ENCODE data around the gene ADGRF5.
"Not testable (repeated sequence)": the region's sequence is repeated elsewhere in the genome, so short reads cannot be mapped to it uniquely, and the experiment has no call there.

The ADGRF5 gene

GRCh38 chr6:46879003-46879402 is 42.7 kb downstream of the ADGRF5 start:
- peaks cover 4% of the 10 kb centered on the region for H3K4me1 ChIP-seq (ENCODE audit: control insufficient read depth, insufficient read depth, low read length)
- H3K36me3 ChIP-seq (ENCODE audit: control insufficient read depth, insufficient read depth, low read length), result no peaks in the 10 kb centered on the region
- H3K4me3 ChIP-seq (ENCODE audit: low read length), result no peak overlapping the region
- no peaks in the 10 kb centered on the region for H3K27me3 ChIP-seq (ENCODE audit: control insufficient read depth, insufficient read depth, low read length)
- H3K9me3 ChIP-seq (ENCODE audit: control insufficient read depth, low read length), result no peaks in the 10 kb centered on the region
- H3K9ac ChIP-seq (ENCODE audit: low read length), result no peak overlapping the region

- Histone ChIP-seq H3K4me1 (ENCODE audit: control insufficient read depth, insufficient read depth, low read length) (peaks cover 4% of the 10 kb centered on the region), H3K27me3 (ENCODE audit: control insufficient read depth, insufficient read depth, low read length) (no peaks in the 10 kb centered on the region), H3K9me3 (ENCODE audit: control insufficient read depth, low read length) (no peaks in the 10 kb centered on the region), H3K4me3 (ENCODE audit: low read length) (no peak overlapping the region), H3K36me3 (ENCODE audit: control insufficient read depth, insufficient read depth, low read length) (no peaks in the 10 kb centered on the region), H3K9ac (ENCODE audit: low read length) (no peak overlapping the region)
These were observed 45.6 kb downstream of the ADGRF5 start for GRCh38 chr6:46876126-46876525.

- H3K9me3 ChIP-seq (ENCODE audit: control insufficient read depth, low read length), result no peaks in the 10 kb centered on the region
- no peak overlapping the region for H3K9ac ChIP-seq (ENCODE audit: low read length)
- no peaks in the 10 kb centered on the region for H3K4me1 ChIP-seq (ENCODE audit: control insufficient read depth, insufficient read depth, low read length)
- no peaks in the 10 kb centered on the region for H3K36me3 ChIP-seq (ENCODE audit: control insufficient read depth, insufficient read depth, low read length)
- no peak overlapping the region for H3K4me3 ChIP-seq (ENCODE audit: low read length)
- no peaks in the 10 kb centered on the region for H3K27me3 ChIP-seq (ENCODE audit: control insufficient read depth, insufficient read depth, low read length)
These were observed 54.3 kb downstream of the ADGRF5 start for GRCh38 chr6:46867411-46867810.

GRCh38 chr6:46865221-46865620 is 56.5 kb downstream of the ADGRF5 start:
- Histone ChIP-seq H3K9me3 (ENCODE audit: control insufficient read depth, low read length) (no peaks in the 10 kb centered on the region), H3K36me3 (ENCODE audit: control insufficient read depth, insufficient read depth, low read length) (no peaks in the 10 kb centered on the region), H3K27me3 (ENCODE audit: control insufficient read depth, insufficient read depth, low read length) (no peaks in the 10 kb centered on the region), H3K9ac (ENCODE audit: low read length) (no peak overlapping the region), H3K4me1 (ENCODE audit: control insufficient read depth, insufficient read depth, low read length) (no peaks in the 10 kb centered on the region), H3K4me3 (ENCODE audit: low read length) (no peak overlapping the region)

- Histone ChIP-seq H3K9ac (ENCODE audit: low read length) (no peak overlapping the region), H3K27me3 (ENCODE audit: control insufficient read depth, insufficient read depth, low read length) (no peaks in the 10 kb centered on the region), H3K9me3 (ENCODE audit: control insufficient read depth, low read length) (no peaks in the 10 kb centered on the region), H3K4me1 (ENCODE audit: control insufficient read depth, insufficient read depth, low read length) (no peaks in the 10 kb centered on the region), H3K36me3 (ENCODE audit: control insufficient read depth, insufficient read depth, low read length) (no peaks in the 10 kb centered on the region), H3K4me3 (ENCODE audit: low read length) (no peak overlapping the region)
These were observed 57.9 kb downstream of the ADGRF5 start for GRCh38 chr6:46863791-46864190.

- Histone ChIP-seq H3K4me3 (ENCODE audit: low read length) (no peak overlapping the region), H3K4me1 (ENCODE audit: control insufficient read depth, insufficient read depth, low read length) (no peaks in the 10 kb centered on the region), H3K9ac (ENCODE audit: low read length) (no peak overlapping the region), H3K27me3 (ENCODE audit: control insufficient read depth, insufficient read depth, low read length) (no peaks in the 10 kb centered on the region), H3K9me3 (ENCODE audit: control insufficient read depth, low read length) (no peaks in the 10 kb centered on the region), H3K36me3 (ENCODE audit: control insufficient read depth, insufficient read depth, low read length) (no peaks in the 10 kb centered on the region)
These were observed 59.4 kb downstream of the ADGRF5 start for GRCh38 chr6:46862381-46862780.

- H3K27me3 ChIP-seq (ENCODE audit: control insufficient read depth, insufficient read depth, low read length); H3K9me3 ChIP-seq (ENCODE audit: control insufficient read depth, low read length): not testable (repeated sequence)
These were observed 65.8 kb downstream of the ADGRF5 start for GRCh38 chr6:46855966-46856365.

GRCh38 chr6:46851576-46851975 is 70.2 kb downstream of the ADGRF5 start:
- not testable (repeated sequence) for H3K36me3 ChIP-seq (ENCODE audit: control insufficient read depth, insufficient read depth, low read length); H3K4me3 ChIP-seq (ENCODE audit: low read length); H3K27me3 ChIP-seq (ENCODE audit: control insufficient read depth, insufficient read depth, low read length); H3K9ac ChIP-seq (ENCODE audit: low read length); H3K9me3 ChIP-seq (ENCODE audit: control insufficient read depth, low read length)
- H3K4me1 ChIP-seq (ENCODE audit: control insufficient read depth, insufficient read depth, low read length), result peaks cover 11% of the 10 kb centered on the region

More at GRCh38 chr6:46855966-46856365, 65.8 kb downstream of the ADGRF5 start:
- not testable (repeated sequence) for H3K36me3 ChIP-seq (ENCODE audit: control insufficient read depth, insufficient read depth, low read length); H3K4me1 ChIP-seq (ENCODE audit: control insufficient read depth, insufficient read depth, low read length); H3K4me3 ChIP-seq (ENCODE audit: low read length); H3K9ac ChIP-seq (ENCODE audit: low read length)

- Histone ChIP-seq H3K4me3 (ENCODE audit: low read length) (no peak overlapping the region), H3K36me3 (ENCODE audit: control insufficient read depth, insufficient read depth, low read length) (no peaks in the 10 kb centered on the region), H3K9me3 (ENCODE audit: control insufficient read depth, low read length) (no peaks in the 10 kb centered on the region), H3K4me1 (ENCODE audit: control insufficient read depth, insufficient read depth, low read length) (peaks cover 11% of the 10 kb centered on the region), H3K9ac (ENCODE audit: low read length) (no peak overlapping the region), H3K27me3 (ENCODE audit: control insufficient read depth, insufficient read depth, low read length) (no peaks in the 10 kb centered on the region)
These were observed 70.9 kb downstream of the ADGRF5 start for GRCh38 chr6:46850792-46851191.

- Histone ChIP-seq H3K4me3 (ENCODE audit: low read length) (no peak overlapping the region), H3K4me1 (ENCODE audit: control insufficient read depth, insufficient read depth, low read length) (peaks cover 11% of the 10 kb centered on the region), H3K27me3 (ENCODE audit: control insufficient read depth, insufficient read depth, low read length) (no peaks in the 10 kb centered on the region), H3K9me3 (ENCODE audit: control insufficient read depth, low read length) (no peaks in the 10 kb centered on the region), H3K9ac (ENCODE audit: low read length) (no peak overlapping the region), H3K36me3 (ENCODE audit: control insufficient read depth, insufficient read depth, low read length) (no peaks in the 10 kb centered on the region)
These were observed 72.4 kb downstream of the ADGRF5 start for GRCh38 chr6:46849361-46849690.

GRCh38 chr6:46848684-46849360 is 72.9 kb downstream of the ADGRF5 start:
- Histone ChIP-seq H3K36me3 (ENCODE audit: control insufficient read depth, insufficient read depth, low read length) (no peaks in the 10 kb centered on the region), H3K27me3 (ENCODE audit: control insufficient read depth, insufficient read depth, low read length) (no peaks in the 10 kb centered on the region), H3K9me3 (ENCODE audit: control insufficient read depth, low read length) (no peaks in the 10 kb centered on the region), H3K9ac (ENCODE audit: low read length) (no peak overlapping the region), H3K4me3 (ENCODE audit: low read length) (no peak overlapping the region), H3K4me1 (ENCODE audit: control insufficient read depth, insufficient read depth, low read length) (peaks cover 11% of the 10 kb centered on the region)

- no peaks in the 10 kb centered on the region for H3K27me3 ChIP-seq (ENCODE audit: control insufficient read depth, insufficient read depth, low read length)
- no peak overlapping the region for H3K4me3 ChIP-seq (ENCODE audit: low read length)
- no peak overlapping the region for H3K9ac ChIP-seq (ENCODE audit: low read length)
- no peaks in the 10 kb centered on the region for H3K9me3 ChIP-seq (ENCODE audit: control insufficient read depth, low read length)
- H3K4me1 ChIP-seq (ENCODE audit: control insufficient read depth, insufficient read depth, low read length), result peaks cover 11% of the 10 kb centered on the region
- no peaks in the 10 kb centered on the region for H3K36me3 ChIP-seq (ENCODE audit: control insufficient read depth, insufficient read depth, low read length)
These were observed 76.6 kb downstream of the ADGRF5 start for GRCh38 chr6:46845126-46845525.

- H3K9me3 ChIP-seq (ENCODE audit: control insufficient read depth, low read length); H3K9ac ChIP-seq (ENCODE audit: low read length); H3K4me1 ChIP-seq (ENCODE audit: control insufficient read depth, insufficient read depth, low read length); H3K4me3 ChIP-seq (ENCODE audit: low read length); H3K27me3 ChIP-seq (ENCODE audit: control insufficient read depth, insufficient read depth, low read length); H3K36me3 ChIP-seq (ENCODE audit: control insufficient read depth, insufficient read depth, low read length): not testable (repeated sequence)
These were observed 79.4 kb downstream of the ADGRF5 start for GRCh38 chr6:46842252-46842846.
